ENCODE results near the gene BMPR1B. TPM values are rescaled to one million over a fixed set of nuclear protein-coding genes. Genes with fewer than 3 reads are reported as not detected.

BMPR1B gene
- total and polyA plus RNA-seq, 2 of the 8 experiments (the other 6 are each of a cell fraction or from before 2014, with no cell fraction given), result 0.14 to 1.1 TPM

DNA sequence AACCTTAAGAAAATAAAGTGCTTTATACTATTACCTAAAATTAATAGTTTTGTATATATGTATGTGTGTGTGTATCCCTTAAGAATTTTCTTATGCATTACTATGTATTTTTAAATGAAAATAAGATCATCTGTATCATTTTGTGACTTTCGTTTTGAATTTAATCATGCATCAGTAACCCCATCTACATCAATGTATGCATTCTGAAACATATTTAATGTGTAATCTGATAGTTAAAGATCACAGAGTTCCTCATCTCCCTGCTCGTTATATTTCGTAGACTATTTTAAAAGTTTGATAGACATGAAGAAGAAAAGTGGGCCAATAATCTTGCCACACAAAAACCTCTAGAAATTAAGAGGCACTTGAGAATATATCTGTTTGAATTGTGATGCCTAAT, 7.4 kb downstream of the BMPR1B start (continued):
- TF ChIP-seq, protein P1, sequence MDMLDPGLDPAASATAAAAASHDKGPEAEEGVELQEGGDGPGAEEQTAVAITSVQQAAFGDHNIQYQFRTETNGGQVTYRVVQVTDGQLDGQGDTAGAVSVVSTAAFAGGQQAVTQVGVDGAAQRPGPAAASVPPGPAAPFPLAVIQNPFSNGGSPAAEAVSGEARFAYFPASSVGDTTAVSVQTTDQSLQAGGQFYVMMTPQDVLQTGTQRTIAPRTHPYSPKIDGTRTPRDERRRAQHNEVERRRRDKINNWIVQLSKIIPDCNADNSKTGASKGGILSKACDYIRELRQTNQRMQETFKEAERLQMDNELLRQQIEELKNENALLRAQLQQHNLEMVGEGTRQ (IDR thresholded peaks at IDR 0.05; ENCODE audit: low read length), result no peak
- TF ChIP-seq RXRA (IDR thresholded peaks at IDR 0.05; ENCODE audit: insufficient read depth, low read depth, low read length) (no peak), RFX5 (IDR thresholded peaks at IDR 0.05; ENCODE audit: borderline replicate concordance, low read depth, low read length) (no peak), SIRT6 (IDR thresholded peaks at IDR 0.05; ENCODE audit: low read length) (no peak)

All from H1 (cell line).